Colon (tissue), 2 donors: ENCODE measurements around the gene GLS.
"Not testable (repeated sequence)": the region's sequence is repeated elsewhere in the genome, so short reads cannot be mapped to it uniquely, and the experiment has no call there.

Experiments used
- FAIRE-seq: peaks from 2 replicates; lab custom pipeline; 2012; peaks lifted over from hg19 to GRCh38; lab: Jason Lieb, UNC
- donor health status: control.
- donor health status: control.

The GLS gene

GRCh38 chr2:190935054-190935453 lies 54.4 kb downstream of the GLS start:
- FAIRE-seq = peak; percentile 74

- peak; percentile 58 for FAIRE-seq
These were observed 58.2 kb downstream of the GLS start for GRCh38 chr2:190938771-190939335.

GRCh38 chr2:190940454-190940853 lies 59.8 kb downstream of the GLS start:
- no peak for FAIRE-seq

GRCh38 chr2:190941571-190941970 lies 61.0 kb downstream of the GLS start:
- no peak for FAIRE-seq

- FAIRE-seq = no peak
These were observed 62.1 kb downstream of the GLS start for GRCh38 chr2:190942697-190943096.

GRCh38 chr2:190943706-190944105 lies 63.1 kb downstream of the GLS start:
- no peak for FAIRE-seq

GRCh38 chr2:190947141-190947540 lies 66.5 kb downstream of the GLS start:
- FAIRE-seq = no peak

- FAIRE-seq = peak; percentile 41
These were observed 67.2 kb downstream of the GLS start for GRCh38 chr2:190947711-190948251.

GRCh38 chr2:190948671-190949070 lies 68.0 kb downstream of the GLS start:
- no peak for FAIRE-seq

GRCh38 chr2:190950566-190950991 lies 70.0 kb downstream of the GLS start:
- FAIRE-seq = no peak

- no peak for FAIRE-seq
These were observed 72.6 kb downstream of the GLS start for GRCh38 chr2:190953257-190953656.

GRCh38 chr2:190959911-190960788 lies 79.5 kb downstream of the GLS start:
- no peak for FAIRE-seq

GRCh38 chr2:190961117-190961516 lies 80.5 kb downstream of the GLS start:
- FAIRE-seq = not testable (repeated sequence)

GRCh38 chr2:190961918-190962487 lies 81.4 kb downstream of the GLS start:
- no peak for FAIRE-seq

- FAIRE-seq = no peak
These were observed 82.5 kb downstream of the GLS start for GRCh38 chr2:190963088-190963487.

GRCh38 chr2:190964170-190964795 lies 83.7 kb downstream of the GLS start:
- FAIRE-seq = no peak

- FAIRE-seq = no peak
These were observed 85.1 kb downstream of the GLS start for GRCh38 chr2:190965580-190966222.

GRCh38 chr2:190968522-190968921 lies 87.9 kb downstream of the GLS start:
- FAIRE-seq = no peak

GRCh38 chr2:190970160-190970559 lies 89.5 kb downstream of the GLS start:
- FAIRE-seq = no peak

- no peak for FAIRE-seq
These were observed 90.4 kb downstream of the GLS start for GRCh38 chr2:190970873-190971506.

GRCh38 chr2:190972213-190972612 lies 91.6 kb downstream of the GLS start:
- no peak for FAIRE-seq

- no peak for FAIRE-seq
These were observed 92.2 kb downstream of the GLS start for GRCh38 chr2:190972846-190973245.
